ENCODE measurements around the gene KSR1.
"Not testable (repeated sequence)": the region's sequence is repeated elsewhere in the genome, so short reads cannot be mapped to it uniquely, and the experiment has no call there.

Gene KSR1

GRCh38 chr17:27631411-27631760 lies 175.1 kb downstream of the KSR1 start:
- POLR2A ChIA-PET = no interaction called here
- no peak for TF ChIP-seq ZNF384 (IDR thresholded peaks at IDR 0.05)
- TF ChIP-seq ELF4 (IDR thresholded peaks at IDR 0.05) = no peak
- no peak for TF ChIP-seq L3MBTL2 (conservative IDR thresholded peaks at IDR 0.05)
- no peak for TF ChIP-seq TARDBP (IDR thresholded peaks at IDR 0.05)
- TF ChIP-seq FOXA1 (IDR thresholded peaks at IDR 0.05) = no peak
- TF ChIP-seq PKNOX1 (IDR thresholded peaks at IDR 0.05) = no peak
- CTCF ChIA-PET = no interaction called here
- no peak for DNase-seq (ENCODE audit: extremely low spot score)

DNA sequence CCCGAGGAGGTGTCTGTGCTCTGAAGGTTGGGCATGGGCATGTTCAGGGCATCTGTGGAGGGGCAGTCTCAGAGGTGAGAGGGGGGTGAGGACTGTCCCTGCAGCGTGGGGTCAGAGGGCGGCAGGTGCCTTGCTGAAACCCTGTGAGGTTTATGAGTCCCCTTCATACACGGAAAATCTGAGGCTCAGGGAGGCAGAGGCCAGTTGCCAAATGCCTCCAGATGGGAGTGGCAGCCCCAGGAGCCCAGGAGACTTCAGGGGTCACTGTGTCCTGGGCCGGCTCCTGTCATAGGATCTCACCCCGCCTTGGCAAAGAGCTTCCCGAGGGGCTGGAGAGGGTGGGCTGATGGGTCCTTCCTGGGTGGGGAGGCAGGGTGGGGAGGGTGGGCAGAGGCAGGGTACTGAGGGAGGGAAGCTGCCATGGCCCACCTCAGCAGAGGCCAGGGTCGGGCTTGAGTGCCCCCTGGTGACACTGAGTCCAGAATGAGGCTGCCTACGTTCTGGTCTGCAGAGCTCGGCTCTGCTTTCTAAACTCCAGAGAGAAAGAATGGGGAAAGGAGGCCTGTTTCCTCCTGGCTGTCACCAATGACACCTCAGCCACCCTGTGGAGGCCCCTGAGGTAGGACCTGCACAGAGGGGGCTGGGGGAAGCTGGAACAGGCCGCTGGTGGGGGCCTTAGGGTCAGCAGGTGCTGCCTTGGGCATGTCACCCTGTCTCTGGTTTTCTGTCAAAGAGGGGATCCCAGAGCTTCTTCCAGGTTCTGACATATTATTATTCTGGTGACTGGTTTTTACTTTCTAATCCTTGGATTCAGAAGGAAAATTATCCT lies 175.9 kb downstream of the KSR1 start:
- CTCF ChIA-PET = interaction anchor here (1.1 kb wide), 1 partner anchor 56 kb away, joined by 3 read pairs; no protein-coding TSS in a partner anchor
- no peak for DNase-seq (ENCODE audit: extremely low spot score)
- POLR2A ChIA-PET = no interaction called here
- TF ChIP-seq CTBP1 (IDR thresholded peaks at IDR 0.05; ENCODE audit: borderline replicate concordance) (no peak), ELF4 (IDR thresholded peaks at IDR 0.05) (no peak), NFRKB (IDR thresholded peaks at IDR 0.05) (no peak), TARDBP (IDR thresholded peaks at IDR 0.05) (no peak), HDGF (IDR thresholded peaks at IDR 0.05; ENCODE audit: borderline replicate concordance) (no peak), PKNOX1 (IDR thresholded peaks at IDR 0.05) (no peak), BHLHE40 (IDR thresholded peaks at IDR 0.05; ENCODE audit: borderline replicate concordance) (no peak), FOXM1 (IDR thresholded peaks at IDR 0.05; ENCODE audit: borderline replicate concordance) (no peak), SP1 (IDR thresholded peaks at IDR 0.05) (no peak), ZNF384 (IDR thresholded peaks at IDR 0.05) (no peak), LEF1 (IDR thresholded peaks at IDR 0.05; ENCODE audit: borderline replicate concordance) (no peak), FOXA1 (IDR thresholded peaks at IDR 0.05) (no peak), SUZ12 (IDR thresholded peaks at IDR 0.05) (no peak), L3MBTL2 (conservative IDR thresholded peaks at IDR 0.05) (no peak), ARNT (IDR thresholded peaks at IDR 0.05) (no peak), FOXK2 (IDR thresholded peaks at IDR 0.05) (no peak)

DNA sequence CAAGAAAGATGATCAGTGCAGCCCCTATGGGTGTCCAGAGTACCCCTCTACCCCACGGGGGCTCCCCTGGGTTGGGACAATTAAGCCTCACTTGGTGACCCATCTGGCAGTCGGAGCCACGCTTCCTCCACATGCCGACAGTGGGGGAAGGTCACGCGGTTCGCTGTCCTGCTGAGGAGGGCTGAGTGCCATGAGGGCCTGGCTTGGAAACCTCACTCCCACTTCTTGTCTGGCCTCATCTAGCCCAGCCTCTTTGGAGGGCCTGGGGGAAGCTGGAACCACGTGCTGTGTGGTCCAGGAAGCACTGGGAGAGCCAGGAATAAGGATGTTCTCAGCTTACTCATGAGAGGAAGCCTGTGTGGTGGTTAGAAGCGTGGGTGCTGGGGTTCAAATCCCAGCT lies 176.5 kb downstream of the KSR1 start:
- DNase-seq (ENCODE audit: extremely low spot score) = not testable (repeated sequence)

GRCh38 chr17:27633312-27634025 lies 177.2 kb downstream of the KSR1 start:
- TF ChIP-seq FOXA1 (IDR thresholded peaks at IDR 0.05) = no peak
- TF ChIP-seq L3MBTL2 (conservative IDR thresholded peaks at IDR 0.05) = no peak
- TF ChIP-seq FOXM1 (IDR thresholded peaks at IDR 0.05; ENCODE audit: borderline replicate concordance) = no peak
- no peak for TF ChIP-seq ARNT (IDR thresholded peaks at IDR 0.05)
- TF ChIP-seq NFRKB (IDR thresholded peaks at IDR 0.05) = no peak
- no peak for TF ChIP-seq LEF1 (IDR thresholded peaks at IDR 0.05; ENCODE audit: borderline replicate concordance)
- no peak for TF ChIP-seq ZNF384 (IDR thresholded peaks at IDR 0.05)
- TF ChIP-seq FOXK2 (IDR thresholded peaks at IDR 0.05) = no peak
- no peak for TF ChIP-seq HDGF (IDR thresholded peaks at IDR 0.05; ENCODE audit: borderline replicate concordance)
- TF ChIP-seq TARDBP (IDR thresholded peaks at IDR 0.05) = no peak
- no peak for TF ChIP-seq ELF4 (IDR thresholded peaks at IDR 0.05)
- no peak for TF ChIP-seq CTBP1 (IDR thresholded peaks at IDR 0.05; ENCODE audit: borderline replicate concordance)
- no peak for DNase-seq (ENCODE audit: extremely low spot score)
- CTCF ChIA-PET = no interaction called here
- POLR2A ChIA-PET = no interaction called here

More for the DNA sequence above, 176.5 kb downstream of the KSR1 start:
- POLR2A ChIA-PET = not testable (repeated sequence)
- CTCF ChIA-PET = interaction anchor here (1.1 kb wide), 1 partner anchor 56 kb away, joined by 3 read pairs; no protein-coding TSS in a partner anchor

DNA sequence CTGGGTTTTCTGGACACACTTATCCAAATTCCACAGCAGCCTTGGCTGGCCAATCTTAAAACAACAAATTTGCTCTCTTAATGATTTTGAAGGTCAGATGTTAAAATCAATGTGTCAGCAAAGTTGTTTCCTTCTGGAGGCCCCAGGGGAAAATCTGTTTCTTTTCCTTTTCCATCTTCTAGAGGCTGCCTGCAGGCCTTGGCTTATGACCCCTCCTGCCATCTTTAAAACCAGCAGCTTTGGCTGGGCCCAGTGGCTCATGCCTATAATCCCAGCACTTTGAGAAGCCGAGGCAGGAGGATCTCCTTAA lies 177.7 kb downstream of the KSR1 start:
- ChIA-PET CTCF (no interaction called here), POLR2A (no interaction called here)

DNA sequence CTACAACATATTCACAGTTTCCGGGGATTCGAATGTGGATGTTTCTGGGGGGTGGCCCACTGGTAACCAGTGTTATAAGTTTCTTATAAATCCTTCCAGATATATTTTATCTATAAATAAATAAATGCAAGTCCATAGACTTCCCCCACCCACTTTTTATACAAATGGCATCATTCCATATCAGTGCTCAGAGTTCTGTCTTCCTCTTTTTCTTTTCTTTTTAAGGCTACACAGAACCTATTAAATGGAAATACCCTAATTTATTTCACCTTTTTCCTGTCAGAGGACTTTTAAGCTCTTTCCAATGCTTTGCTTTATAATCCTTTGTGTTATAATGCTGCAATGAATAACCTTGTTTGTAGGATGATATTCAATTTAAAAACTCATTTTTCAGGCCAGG lies 178.5 kb downstream of the KSR1 start:
- POLR2A ChIA-PET = no interaction called here
- TF ChIP-seq FOXA1 (IDR thresholded peaks at IDR 0.05) = no peak
- TF ChIP-seq PKNOX1 (IDR thresholded peaks at IDR 0.05) = no peak
- no peak for TF ChIP-seq BHLHE40 (IDR thresholded peaks at IDR 0.05; ENCODE audit: borderline replicate concordance)
- TF ChIP-seq L3MBTL2 (conservative IDR thresholded peaks at IDR 0.05) = no peak
- TF ChIP-seq FOXK2 (IDR thresholded peaks at IDR 0.05) = no peak
- no peak for TF ChIP-seq ELF4 (IDR thresholded peaks at IDR 0.05)
- TF ChIP-seq ZNF384 (IDR thresholded peaks at IDR 0.05) = no peak
- TF ChIP-seq NFRKB (IDR thresholded peaks at IDR 0.05) = no peak
- TF ChIP-seq FOXM1 (IDR thresholded peaks at IDR 0.05; ENCODE audit: borderline replicate concordance) = no peak
- TF ChIP-seq HDGF (IDR thresholded peaks at IDR 0.05; ENCODE audit: borderline replicate concordance) = no peak
- no peak for TF ChIP-seq TARDBP (IDR thresholded peaks at IDR 0.05)
- TF ChIP-seq CTBP1 (IDR thresholded peaks at IDR 0.05; ENCODE audit: borderline replicate concordance) = no peak
- no peak for DNase-seq (ENCODE audit: extremely low spot score)
- CTCF ChIA-PET = no interaction called here

More for the DNA sequence above, 177.7 kb downstream of the KSR1 start:
- DNase-seq (ENCODE audit: extremely low spot score) = no peak
- TF ChIP-seq PKNOX1 (IDR thresholded peaks at IDR 0.05) (no peak), HDGF (IDR thresholded peaks at IDR 0.05; ENCODE audit: borderline replicate concordance) (no peak), SP1 (IDR thresholded peaks at IDR 0.05) (no peak), SUZ12 (IDR thresholded peaks at IDR 0.05) (no peak), FOXK2 (IDR thresholded peaks at IDR 0.05) (no peak), CTBP1 (IDR thresholded peaks at IDR 0.05; ENCODE audit: borderline replicate concordance) (no peak)
